ENCODE measurements around the gene ZRANB1. TPM values are rescaled to one million over a fixed set of nuclear protein-coding genes. Genes with fewer than 3 reads are reported as not detected.
A peak's percentile ranks its signal among the peaks of the same experiment; 100 is the strongest.

Gene ZRANB1
- total and polyA plus RNA-seq, 4 donors, result 14.8 to 32.4 (median 22.1) TPM

- intact Hi-C loops (cut with DNase I), result no loop called here
Measured at GRCh38 chr10:124962421-124962820, 20.5 kb downstream of the ZRANB1 start.

GRCh38 chr10:124963866-124964720 lies 22.2 kb downstream of the ZRANB1 start:
- no peaks in the 10 kb centered on the region for H3K36me3 ChIP-seq (ENCODE audit: control insufficient read depth in 1 of 2, insufficient read depth in 2 of 2, low read length in 1 of 2)
- no peak for ATAC-seq (ENCODE audit: low FRiP score)
- H3K4me1 ChIP-seq (ENCODE audit: control insufficient read depth in 1 of 2, insufficient read depth in 2 of 2, low read length in 2 of 2), result peaks cover 0 to 4% of the 10 kb centered on the region in 2 donors
- no peak for DNase-seq
- WGBS, 2 donors, result 59 to 68% methylated on average over 7 of the region's 7 CpGs
- no peaks in the 10 kb centered on the region for H3K27me3 ChIP-seq (ENCODE audit: control insufficient read depth in 1 of 2, insufficient read depth in 2 of 2, low read length in 1 of 2)
- intact Hi-C loops (cut with DNase I), result no loop called here
- no peaks in the 10 kb centered on the region for H3K9me3 ChIP-seq (ENCODE audit: control insufficient read depth, low read length)
- no peak overlapping the region for H3K4me3 ChIP-seq (ENCODE audit: low read length in 2 of 2)
- no peak overlapping the region for H3K27ac ChIP-seq (ENCODE audit: low read depth in 1 of 2, low read length in 2 of 2)

More at GRCh38 chr10:124962421-124962820, 20.5 kb downstream of the ZRANB1 start:
- ATAC-seq (ENCODE audit: low FRiP score) (no peak), DNase-seq (no peak)
- Histone ChIP-seq H3K9me3 (ENCODE audit: control insufficient read depth, low read length) (no peaks in the 10 kb centered on the region), H3K4me1 (ENCODE audit: control insufficient read depth in 1 of 2, insufficient read depth in 2 of 2, low read length in 2 of 2) (peaks cover 0 to 4% of the 10 kb centered on the region in 2 donors), H3K4me3 (ENCODE audit: low read length in 2 of 2) (no peak overlapping the region), H3K27me3 (ENCODE audit: control insufficient read depth in 1 of 2, insufficient read depth in 2 of 2, low read length in 1 of 2) (no peaks in the 10 kb centered on the region), H3K27ac (ENCODE audit: low read depth in 1 of 2, low read length in 2 of 2) (no peak overlapping the region), H3K36me3 (ENCODE audit: control insufficient read depth in 1 of 2, insufficient read depth in 2 of 2, low read length in 1 of 2) (no peaks in the 10 kb centered on the region)
- whole genome bisulfite sequencing, 2 donors, result 62 to 71% methylated on average over 3 of the region's 3 CpGs

GRCh38 chr10:124966008-124966407 lies 24.1 kb downstream of the ZRANB1 start:
- H3K36me3 ChIP-seq (ENCODE audit: control insufficient read depth in 1 of 2, insufficient read depth in 2 of 2, low read length in 1 of 2), result no peaks in the 10 kb centered on the region
- H3K9me3 ChIP-seq (ENCODE audit: control insufficient read depth, low read length), result no peaks in the 10 kb centered on the region
- H3K4me1 ChIP-seq (ENCODE audit: control insufficient read depth in 1 of 2, insufficient read depth in 2 of 2, low read length in 2 of 2), result peaks cover 4% of the 10 kb centered on the region in 2 donors
- intact Hi-C loops (cut with DNase I), result no loop called here
- DNase-seq (no peak), ATAC-seq (ENCODE audit: low FRiP score) (no peak)
- H3K27ac ChIP-seq (ENCODE audit: low read depth in 1 of 2, low read length in 2 of 2), result no peak overlapping the region
- H3K4me3 ChIP-seq (ENCODE audit: low read length in 2 of 2), result no peak overlapping the region
- no peaks in the 10 kb centered on the region for H3K27me3 ChIP-seq (ENCODE audit: control insufficient read depth in 1 of 2, insufficient read depth in 2 of 2, low read length in 1 of 2)
- WGBS, 2 donors, result 42 to 58% methylated on average over 5 of the region's 5 CpGs

- Histone ChIP-seq H3K4me3 (ENCODE audit: low read length in 2 of 2) (no peak overlapping the region), H3K27me3 (ENCODE audit: control insufficient read depth in 1 of 2, insufficient read depth in 2 of 2, low read length in 1 of 2) (no peaks in the 10 kb centered on the region), H3K36me3 (ENCODE audit: control insufficient read depth in 1 of 2, insufficient read depth in 2 of 2, low read length in 1 of 2) (no peaks in the 10 kb centered on the region), H3K27ac (ENCODE audit: low read depth in 1 of 2, low read length in 2 of 2) (no peak overlapping the region), H3K9me3 (ENCODE audit: control insufficient read depth, low read length) (no peaks in the 10 kb centered on the region), H3K4me1 (ENCODE audit: control insufficient read depth in 1 of 2, insufficient read depth in 2 of 2, low read length in 2 of 2) (peaks cover 0 to 4% of the 10 kb centered on the region in 2 donors)
- intact Hi-C loops (cut with DNase I), result no loop called here
- ATAC-seq (ENCODE audit: low FRiP score), result no peak
- WGBS, 2 donors, result 77 to 84% methylated on average over 2 of the region's 2 CpGs
- no peak for DNase-seq
Measured at GRCh38 chr10:124967255-124967654, 25.3 kb downstream of the ZRANB1 start.

- Histone ChIP-seq H3K27ac (ENCODE audit: low read depth in 1 of 2, low read length in 2 of 2) (peak overlapping the region in 1 of 2 donors; percentile 11), H3K4me1 (ENCODE audit: control insufficient read depth in 1 of 2, insufficient read depth in 2 of 2, low read length in 2 of 2) (peaks cover 0 to 4% of the 10 kb centered on the region in 2 donors), H3K9me3 (ENCODE audit: control insufficient read depth, low read length) (no peaks in the 10 kb centered on the region), H3K27me3 (ENCODE audit: control insufficient read depth in 1 of 2, insufficient read depth in 2 of 2, low read length in 1 of 2) (no peaks in the 10 kb centered on the region), H3K36me3 (ENCODE audit: control insufficient read depth in 1 of 2, insufficient read depth in 2 of 2, low read length in 1 of 2) (peaks cover 0 to 3% of the 10 kb centered on the region in 2 donors), H3K4me3 (ENCODE audit: low read length in 2 of 2) (no peak overlapping the region)
- intact Hi-C loops (cut with DNase I), result loop anchor here in 1 of 2 donors (2.0 kb wide), 1 partner anchor 54 kb away; no protein-coding TSS in a partner anchor
- 3 to 8% methylated on average over 2 of the region's 2 CpGs for WGBS, 2 donors
- DNase-seq, result no peak
- no peak for ATAC-seq (ENCODE audit: low FRiP score)
Measured at GRCh38 chr10:124971276-124971675, 29.4 kb downstream of the ZRANB1 start.

- intact Hi-C loops (cut with DNase I), result no loop called here
- DNase-seq, result no peak
- H3K36me3 ChIP-seq (ENCODE audit: control insufficient read depth in 1 of 2, insufficient read depth in 2 of 2, low read length in 1 of 2), result peaks cover 0 to 3% of the 10 kb centered on the region in 2 donors
- 67 to 74% methylated on average over 7 of the region's 7 CpGs for WGBS, 2 donors
- H3K27ac ChIP-seq (ENCODE audit: low read depth in 1 of 2, low read length in 2 of 2), result no peak overlapping the region
- no peaks in the 10 kb centered on the region for H3K27me3 ChIP-seq (ENCODE audit: control insufficient read depth in 1 of 2, insufficient read depth in 2 of 2, low read length in 1 of 2)
- H3K4me3 ChIP-seq (ENCODE audit: low read length in 2 of 2), result no peak overlapping the region
- H3K4me1 ChIP-seq (ENCODE audit: control insufficient read depth in 1 of 2, insufficient read depth in 2 of 2, low read length in 2 of 2), result peaks cover 0 to 5% of the 10 kb centered on the region in 2 donors
- ATAC-seq (ENCODE audit: low FRiP score), result no peak
- no peaks in the 10 kb centered on the region for H3K9me3 ChIP-seq (ENCODE audit: control insufficient read depth, low read length)
Measured at GRCh38 chr10:124972637-124973036, 30.7 kb downstream of the ZRANB1 start.

- Histone ChIP-seq H3K4me1 (ENCODE audit: control insufficient read depth in 1 of 2, insufficient read depth in 2 of 2, low read length in 2 of 2) (peaks cover 0 to 5% of the 10 kb centered on the region in 2 donors), H3K4me3 (ENCODE audit: low read length in 2 of 2) (no peak overlapping the region), H3K27ac (ENCODE audit: low read depth in 1 of 2, low read length in 2 of 2) (no peak overlapping the region), H3K9me3 (ENCODE audit: control insufficient read depth, low read length) (no peaks in the 10 kb centered on the region), H3K27me3 (ENCODE audit: control insufficient read depth in 1 of 2, insufficient read depth in 2 of 2, low read length in 1 of 2) (no peaks in the 10 kb centered on the region), H3K36me3 (ENCODE audit: control insufficient read depth in 1 of 2, insufficient read depth in 2 of 2, low read length in 1 of 2) (peaks cover 0 to 3% of the 10 kb centered on the region in 2 donors)
- ATAC-seq (ENCODE audit: low FRiP score) (no peak), DNase-seq (no peak)
- intact Hi-C loops (cut with DNase I), result no loop called here
- 70 to 77% methylated on average over 5 of the region's 5 CpGs for WGBS, 2 donors
Measured at GRCh38 chr10:124974131-124974530, 32.2 kb downstream of the ZRANB1 start.

GRCh38 chr10:124975977-124976514 lies 34.1 kb downstream of the ZRANB1 start:
- Histone ChIP-seq H3K27ac (ENCODE audit: low read depth in 1 of 2, low read length in 2 of 2) (no peak overlapping the region), H3K4me1 (ENCODE audit: control insufficient read depth in 1 of 2, insufficient read depth in 2 of 2, low read length in 2 of 2) (peaks cover 0 to 1% of the 10 kb centered on the region in 2 donors), H3K36me3 (ENCODE audit: control insufficient read depth in 1 of 2, insufficient read depth in 2 of 2, low read length in 1 of 2) (peaks cover 0 to 3% of the 10 kb centered on the region in 2 donors), H3K9me3 (ENCODE audit: control insufficient read depth, low read length) (no peaks in the 10 kb centered on the region), H3K4me3 (ENCODE audit: low read length in 2 of 2) (no peak overlapping the region), H3K27me3 (ENCODE audit: control insufficient read depth in 1 of 2, insufficient read depth in 2 of 2, low read length in 1 of 2) (no peaks in the 10 kb centered on the region)
- ATAC-seq (ENCODE audit: low FRiP score), result no peak
- intact Hi-C loops (cut with DNase I), result no loop called here
- DNase-seq, result no peak
- 78 to 80% methylated on average over 5 of the region's 5 CpGs for WGBS, 2 donors

GRCh38 chr10:124977161-124977560 lies 35.2 kb downstream of the ZRANB1 start:
- H3K4me3 ChIP-seq (ENCODE audit: low read length in 2 of 2), result no peak overlapping the region
- ATAC-seq (ENCODE audit: low FRiP score) (no peak), DNase-seq (no peak)
- H3K9me3 ChIP-seq (ENCODE audit: control insufficient read depth, low read length), result no peaks in the 10 kb centered on the region
- intact Hi-C loops (cut with DNase I), result no loop called here
- peaks cover 0 to 3% of the 10 kb centered on the region in 2 donors for H3K36me3 ChIP-seq (ENCODE audit: control insufficient read depth in 1 of 2, insufficient read depth in 2 of 2, low read length in 1 of 2)
- H3K27ac ChIP-seq (ENCODE audit: low read depth in 1 of 2, low read length in 2 of 2), result no peak overlapping the region
- H3K27me3 ChIP-seq (ENCODE audit: control insufficient read depth in 1 of 2, insufficient read depth in 2 of 2, low read length in 1 of 2), result no peaks in the 10 kb centered on the region
- WGBS, 2 donors, result 77 to 88% methylated on average over 3 of the region's 3 CpGs
- peaks cover 0 to 1% of the 10 kb centered on the region in 2 donors for H3K4me1 ChIP-seq (ENCODE audit: control insufficient read depth in 1 of 2, insufficient read depth in 2 of 2, low read length in 2 of 2)

Measured in aorta (tissue), 5 donors.